Liver (tissue), 9 donors: ENCODE measurements around the gene RAPH1. TPM values are rescaled to one million over a fixed set of nuclear protein-coding genes. Genes with fewer than 3 reads are reported as not detected.
"Not testable (repeated sequence)": the region's sequence is repeated elsewhere in the genome, so short reads cannot be mapped to it uniquely, and the experiment has no call there.

Experiments
- DNase-seq: peaks from one replicate; pipeline ENCODE4 v3.0.0-alpha.2; 2017; ENCODE audit warnings: low spot score
- H3K27ac ChIP-seq, 2 donors: one replicate each; pipeline ENCODE4 v1.7.0; 2013; ENCODE audit warnings: inconsistent platforms in 2 of 2, low read length in 2 of 2, control low read depth in 1 of 2, low read depth in 1 of 2, mild to moderate bottlenecking in 1 of 2
- H3K27me3 ChIP-seq, 4 donors: one replicate each; pipeline versions ENCODE4 v1.6.1 to v1.7.0; 2013; ENCODE audit warnings: low read length in 3 of 4, inconsistent platforms in 1 of 4, mild to moderate bottlenecking in 1 of 4, moderate library complexity in 1 of 4; ENCODE audit not compliant: control insufficient read depth in 4 of 4, insufficient read depth in 4 of 4
- H3K36me3 ChIP-seq, 4 donors: one replicate each; pipeline versions ENCODE4 v1.6.1 to v1.7.0; 2013; ENCODE audit warnings: low read length in 3 of 4, mild to moderate bottlenecking in 3 of 4, low read depth in 1 of 4, moderate library complexity in 1 of 4; ENCODE audit not compliant: control insufficient read depth in 4 of 4, insufficient read depth in 3 of 4
- H3K4me1 ChIP-seq, 4 donors: one replicate each; pipeline versions ENCODE4 v1.6.1 to v1.7.0; 2013; ENCODE audit warnings: low read length in 3 of 4, mild to moderate bottlenecking in 3 of 4, moderate library complexity in 1 of 4; ENCODE audit not compliant: control insufficient read depth in 4 of 4, insufficient read depth in 4 of 4
- H3K4me3 ChIP-seq, 3 donors: one replicate each; pipeline versions ENCODE4 v1.6.1 to v1.7.0; 2013; ENCODE audit warnings: low read length in 3 of 3, control low read depth in 1 of 3, low read depth in 1 of 3, mild to moderate bottlenecking in 1 of 3
- H3K9ac ChIP-seq, 2 donors: one replicate each; pipeline ENCODE4 v1.7.0; 2013; ENCODE audit warnings: low read length in 2 of 2, mild to moderate bottlenecking in 2 of 2, moderate library complexity in 2 of 2, control low read depth in 1 of 2, low read depth in 1 of 2
- H3K9me3 ChIP-seq, 4 donors: one replicate each; pipeline versions ENCODE4 v1.6.1 to v1.7.0; 2013; ENCODE audit warnings: low read length in 3 of 4; ENCODE audit not compliant: control insufficient read depth in 4 of 4
- FOXA1 ChIP-seq: IDR thresholded peaks from 2 replicates; pipeline ENCODE4 v1.6.1; 2016; ENCODE audit warnings: antibody characterized with exemption
- FOXA2 ChIP-seq: IDR thresholded peaks from 2 replicates; pipeline ENCODE4 v1.6.1; 2016; ENCODE audit warnings: antibody characterized with exemption
- HNF4A ChIP-seq, 2 donors: conservative IDR thresholded peaks; 2 replicates each; pipeline ENCODE4 v1.6.1; 2016; ENCODE audit warnings: antibody characterized with exemption in 2 of 2, mild to moderate bottlenecking in 2 of 2
- HNF4G ChIP-seq: IDR thresholded peaks from 2 replicates; pipeline ENCODE4 v1.6.1; 2016; ENCODE audit warnings: antibody characterized with exemption
- JUND ChIP-seq, 2 donors: IDR thresholded peaks; 2 replicates each; pipeline ENCODE4 v1.6.1; 2016; ENCODE audit warnings: antibody characterized with exemption in 2 of 2
- NR2F2 ChIP-seq: IDR thresholded peaks from 2 replicates; pipeline ENCODE4 v1.6.1; 2016; ENCODE audit warnings: antibody characterized with exemption
- RAD21 ChIP-seq, 2 donors: IDR thresholded peaks; 2 replicates each; pipeline ENCODE4 v1.6.1; 2016; ENCODE audit warnings: antibody characterized with exemption in 2 of 2, mild to moderate bottlenecking in 2 of 2
- RXRA ChIP-seq, 2 donors: IDR thresholded peaks; 2 replicates each; pipeline ENCODE4 v1.6.1; 2017 to 2018; ENCODE audit warnings: antibody characterized with exemption in 2 of 2, mild to moderate bottlenecking in 1 of 2
- SP1 ChIP-seq: IDR thresholded peaks from 2 replicates; pipeline ENCODE4 v1.6.1; 2018; ENCODE audit warnings: antibody characterized with exemption, mild to moderate bottlenecking
- YY1 ChIP-seq: IDR thresholded peaks from 2 replicates; pipeline ENCODE4 v1.6.1; 2016; ENCODE audit warnings: antibody characterized with exemption, mild to moderate bottlenecking
- WGBS: extraction: QIAGEN DNeasy Blood & Tissue Kit; methylation state at CpG from one replicate; pipeline ENCODE4 v1.1.7; 2013; 5-methylcytosine and 5-hydroxymethylcytosine counted together
- polyA plus RNA-seq, 2 donors: library from polyadenylated mRNA; stranded (reverse) in 1 of 2; unstranded in 1 of 2; fragments of 200-250 nt in 1 of 2; fragments of >200 nt in 1 of 2; fragmentation: Nextera tagmentation in 1 of 2; extraction: Ambion mirVana in 1 of 2; gene quantifications; one replicate each; pipeline versions ENCODE4 v1.2.1 to v1.2.3, GENCODE V29; 2013 to 2015
- total RNA-seq, 2 donors: library from RNA; depleted of rRNA; stranded (reverse); fragments of >200 nt; gene quantifications; one replicate each; pipeline ENCODE4 v1.2.3, GENCODE V29; 2014
- donor health status: healthy.
- donor health status: healthy.
- donor health status: healthy.
- donor health status: healthy.
- donor health status: healthy.

Gene RAPH1
- total and polyA plus RNA-seq, 4 donors = 7.0 to 83.1 (median 19.4) TPM

DNA sequence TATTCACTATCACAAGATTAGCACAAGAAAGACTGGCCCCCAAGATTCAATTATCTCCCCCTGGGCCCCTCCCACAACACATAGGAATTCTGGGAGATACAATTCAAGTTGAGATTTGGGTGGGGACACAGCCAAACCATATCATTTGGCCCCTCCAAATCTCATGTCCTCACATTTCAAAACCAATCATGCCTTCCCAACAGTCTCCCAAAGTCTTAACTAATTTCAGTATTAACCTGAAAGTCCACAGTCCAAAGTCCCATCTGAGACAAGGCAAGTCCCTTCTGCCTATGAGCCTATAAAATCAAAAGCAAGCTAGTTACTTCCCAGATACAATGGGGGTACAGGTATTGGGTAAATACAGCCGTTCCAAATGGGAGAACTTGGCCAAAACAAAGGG lies 31.6 kb downstream of the RAPH1 start:
- H3K36me3 ChIP-seq, H3K9ac ChIP-seq, H3K27me3 ChIP-seq, DNase-seq, H3K9me3 ChIP-seq, H3K4me3 ChIP-seq: not testable (repeated sequence)
- 50% methylated on average over 1 of the region's 1 CpG for WGBS
- TF ChIP-seq HNF4G (peak; percentile 79), RXRA (IDR thresholded peaks at IDR 0.05) (peak; percentile 4 to 43), JUND (IDR thresholded peaks at IDR 0.05) (peak in 1 of 2 donors; percentile 40), RAD21 (IDR thresholded peaks at IDR 0.05) (peak in 1 of 2 donors; percentile 6), HNF4A (conservative IDR thresholded peaks at IDR 0.05) (peak; percentile 87 to 91)
- peak overlapping the region in 1 of 2 donors; percentile 3 for H3K27ac ChIP-seq
- peaks cover 11 to 32% (median 19%) of the 10 kb centered on the region in 4 donors for H3K4me1 ChIP-seq

- H3K4me3 ChIP-seq = no peak overlapping the region
- no peaks in the 10 kb centered on the region for H3K9me3 ChIP-seq
- peaks cover 0 to 2% (median 0%) of the 10 kb centered on the region in 4 donors for H3K36me3 ChIP-seq
- no peaks in the 10 kb centered on the region for H3K27me3 ChIP-seq
- WGBS = 53% methylated on average over 1 of the region's 1 CpG
- no peak overlapping the region for H3K9ac ChIP-seq
- H3K27ac ChIP-seq = no peak overlapping the region
- DNase-seq = no peak
- no peak for TF ChIP-seq RAD21 (IDR thresholded peaks at IDR 0.05)
- no peak for TF ChIP-seq HNF4G
- TF ChIP-seq NR2F2 = no peak
- TF ChIP-seq FOXA1 = no peak
- no peak for TF ChIP-seq RXRA (IDR thresholded peaks at IDR 0.05)
- TF ChIP-seq SP1 = no peak
- TF ChIP-seq JUND (IDR thresholded peaks at IDR 0.05) = no peak
- TF ChIP-seq FOXA2 = no peak
- no peak for TF ChIP-seq HNF4A (conservative IDR thresholded peaks at IDR 0.05)
- peaks cover 12 to 32% (median 20%) of the 10 kb centered on the region in 4 donors for H3K4me1 ChIP-seq
Measured at GRCh38 chr2:203501873-203502272, 33.2 kb downstream of the RAPH1 start.

DNA sequence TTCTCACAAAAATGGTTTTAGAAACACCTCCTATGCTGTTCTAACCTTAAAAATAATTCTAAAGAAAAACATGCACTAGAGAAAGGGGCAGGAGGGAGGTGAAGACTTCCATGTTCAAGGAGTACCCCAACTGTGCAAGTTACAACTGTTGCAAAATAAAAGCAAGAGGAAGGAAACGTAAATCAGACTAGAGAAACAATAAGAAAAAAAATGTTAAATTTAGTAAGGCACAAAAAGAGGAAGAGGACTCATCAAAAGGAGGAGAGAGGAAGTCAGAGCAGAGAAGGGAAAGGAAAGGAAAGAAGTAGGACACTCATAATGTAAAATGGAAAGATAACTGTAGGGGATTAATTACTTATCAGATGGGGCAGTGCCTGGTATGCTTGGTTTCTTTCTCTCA lies 34.1 kb downstream of the RAPH1 start:
- TF ChIP-seq YY1 = peak; percentile 15
- TF ChIP-seq NR2F2 = no peak
- 48% methylated on average over 1 of the region's 1 CpG for WGBS
- Histone ChIP-seq H3K9ac (no peak overlapping the region), H3K9me3 (no peaks in the 10 kb centered on the region), H3K27me3 (no peaks in the 10 kb centered on the region), H3K4me1 (peaks cover 11 to 34% (median 20%) of the 10 kb centered on the region in 4 donors), H3K27ac (peak overlapping the region in 1 of 2 donors; percentile 47), H3K4me3 (no peak overlapping the region), H3K36me3 (peaks cover 0 to 2% (median 0%) of the 10 kb centered on the region in 4 donors)
- DNase-seq = no peak

- DNase-seq = no peak
- H3K27ac ChIP-seq = peak overlapping the region in 1 of 2 donors; percentile 47
- H3K4me1 ChIP-seq = peaks cover 11 to 34% (median 20%) of the 10 kb centered on the region in 4 donors
- H3K9me3 ChIP-seq = no peaks in the 10 kb centered on the region
- no peak overlapping the region for H3K4me3 ChIP-seq
- H3K9ac ChIP-seq = no peak overlapping the region
- no peaks in the 10 kb centered on the region for H3K27me3 ChIP-seq
- WGBS = 86% methylated on average over 2 of the region's 2 CpGs
- no peak for TF ChIP-seq FOXA2
- peak; percentile 71 to 75 for TF ChIP-seq HNF4A (conservative IDR thresholded peaks at IDR 0.05)
- peaks cover 0 to 2% (median 0%) of the 10 kb centered on the region in 4 donors for H3K36me3 ChIP-seq
Measured at GRCh38 chr2:203500297-203500696, 34.8 kb downstream of the RAPH1 start.

DNA sequence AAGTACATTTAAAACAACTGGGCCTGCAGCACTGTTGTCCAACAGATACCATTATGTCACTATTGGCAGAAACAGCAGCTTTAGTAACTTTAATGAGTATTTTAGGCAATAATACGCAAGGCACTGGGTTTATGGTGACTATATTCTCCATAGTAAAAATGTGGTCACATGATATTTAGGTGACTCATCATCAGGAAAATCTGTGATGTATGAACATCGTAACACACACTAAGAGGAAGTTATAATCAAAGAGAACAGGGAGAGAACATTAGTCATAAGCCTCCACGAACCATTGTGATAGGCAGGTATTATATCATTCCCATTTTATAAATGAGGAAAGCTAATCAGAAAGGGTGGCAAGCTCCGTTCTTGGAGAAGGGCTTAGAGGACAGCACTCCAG lies 36.9 kb downstream of the RAPH1 start:
- no peaks in the 10 kb centered on the region for H3K27me3 ChIP-seq
- no peak overlapping the region for H3K27ac ChIP-seq
- H3K4me1 ChIP-seq = peaks cover 10 to 24% (median 19%) of the 10 kb centered on the region in 4 donors
- WGBS = 44% methylated on average over 4 of the region's 4 CpGs
- peaks cover 2 to 4% (median 3%) of the 10 kb centered on the region in 4 donors for H3K36me3 ChIP-seq
- TF ChIP-seq HNF4G = no peak
- peak in 1 of 2 donors; percentile 38 for TF ChIP-seq JUND (IDR thresholded peaks at IDR 0.05)
- H3K9ac ChIP-seq = no peak overlapping the region
- no peaks in the 10 kb centered on the region for H3K9me3 ChIP-seq
- no peak for DNase-seq
- no peak overlapping the region for H3K4me3 ChIP-seq
